HEK293 (cell line): ENCODE measurements around the gene PLPP1.

Experiments used
- CTCF ChIA-PET: fragments of 350-600 bp; formaldehyde crosslinking; extraction: SDS; loops from one replicate; lab custom pipeline; 2021; ENCODE audit warnings: antibody characterized with exemption; lab: Yijun Ruan, JAX
- POLR2A ChIA-PET: fragments of 300-600 bp; formaldehyde crosslinking; extraction: SDS; loops from one replicate; lab custom pipeline; 2020; ENCODE audit warnings: antibody characterized with exemption, inconsistent platforms; lab: Yijun Ruan, JAX
- H3K27ac ChIP-seq: fragments of 200-500 bp; sonication (Bioruptor generic); 2 replicates; pipeline ENCODE4 v1.5.1; 2014; ENCODE audit warnings: low read depth, low read length, control low read depth, inconsistent platforms; ENCODE audit errors: extremely low read depth
- H3K36me3 ChIP-seq, 2 experiments: fragments of 200-500 bp in 1 of 2; sonication (Bioruptor generic) in 1 of 2; 1 replicate in 1 of 2; 2 replicates in 1 of 2; pipeline ENCODE4 v1.5.1; 2014 to 2017; ENCODE audit warnings: inconsistent platforms in 2 of 2, low read length in 2 of 2; ENCODE audit not compliant: control insufficient read depth in 2 of 2, insufficient read depth in 1 of 2
- H3K4me1 ChIP-seq: fragments of 200-500 bp; sonication (Bioruptor generic); 2 replicates; pipeline ENCODE4 v1.5.1; 2014; ENCODE audit warnings: mild to moderate bottlenecking, low read length, inconsistent platforms; ENCODE audit not compliant: control insufficient read depth, insufficient read depth
- H3K4me3 ChIP-seq: 2 replicates; pipeline ENCODE4 v1.5.1; 2011; ENCODE audit warnings: low read depth, mild to moderate bottlenecking, control low read depth, low read length, moderate library complexity
- H3K9me3 ChIP-seq: fragments of 200-500 bp; sonication (Bioruptor generic); 2 replicates; pipeline ENCODE4 v1.5.1; 2014; ENCODE audit warnings: low read depth, low read length, inconsistent platforms; ENCODE audit not compliant: control insufficient read depth, insufficient read depth
- CTCF ChIP-seq: fragments of 450-650 bp; formaldehyde crosslinking; IDR thresholded peaks from 2 replicates; pipeline ENCODE4 v1.5.1; 2016; ENCODE audit warnings: missing biosample characterization, missing genetic modification characterization
- EGR2 ChIP-seq: fragments of 450-650 bp; formaldehyde crosslinking; IDR thresholded peaks from 2 replicates; pipeline ENCODE4 v1.5.1; 2016; ENCODE audit warnings: low read depth, missing biosample characterization, missing genetic modification characterization
- ELK4 ChIP-seq: IDR thresholded peaks from 2 replicates; pipeline ENCODE4 v1.6.1; 2011; ENCODE audit warnings: mild to moderate bottlenecking, low read depth, low read length, borderline replicate concordance
- GFI1B ChIP-seq: fragments of 450-650 bp; formaldehyde crosslinking; IDR thresholded peaks from 2 replicates; pipeline ENCODE4 v1.5.1; 2016; ENCODE audit warnings: missing biosample characterization, missing genetic modification characterization
- KLF1 ChIP-seq: fragments of 450-650 bp; formaldehyde crosslinking; IDR thresholded peaks from 2 replicates; pipeline ENCODE4 v1.5.1; 2016; ENCODE audit warnings: missing biosample characterization, missing genetic modification characterization
- OSR2 ChIP-seq: fragments of 450-650 bp; formaldehyde crosslinking; IDR thresholded peaks from 2 replicates; pipeline ENCODE4 v1.5.1; 2016; ENCODE audit warnings: missing biosample characterization, missing genetic modification characterization
- REST ChIP-seq: fragments of 450-650 bp; formaldehyde crosslinking; IDR thresholded peaks from 2 replicates; pipeline ENCODE4 v1.5.1; 2016; ENCODE audit warnings: missing biosample characterization, missing genetic modification characterization
- SALL2 ChIP-seq: fragments of 450-650 bp; formaldehyde crosslinking; IDR thresholded peaks from 2 replicates; pipeline ENCODE4 v1.5.0; 2017; ENCODE audit warnings: missing biosample characterization, mild to moderate bottlenecking, missing genetic modification characterization, borderline replicate concordance
- SP2 ChIP-seq: fragments of 450-650 bp; formaldehyde crosslinking; IDR thresholded peaks from 2 replicates; pipeline ENCODE4 v1.5.1; 2016; ENCODE audit warnings: missing biosample characterization, missing genetic modification characterization
- SP7 ChIP-seq: fragments of 450-650 bp; formaldehyde crosslinking; IDR thresholded peaks from 2 replicates; pipeline ENCODE4 v1.5.1; 2016; ENCODE audit warnings: missing biosample characterization, missing genetic modification characterization
- TCF7L2 ChIP-seq: IDR thresholded peaks from 2 replicates; pipeline ENCODE4 v1.6.1; 2011; ENCODE audit warnings: low read depth, mild to moderate bottlenecking, inconsistent platforms, low read length, moderate library complexity, borderline replicate concordance
- ZFP69B ChIP-seq: fragments of 450-650 bp; formaldehyde crosslinking; IDR thresholded peaks from 2 replicates; pipeline ENCODE4 v1.5.1; 2016; ENCODE audit warnings: missing biosample characterization, missing genetic modification characterization
- ZNF132 ChIP-seq: fragments of 450-650 bp; formaldehyde crosslinking; IDR thresholded peaks from 2 replicates; pipeline ENCODE4 v1.5.1; 2017; ENCODE audit warnings: missing biosample characterization, missing genetic modification characterization, borderline replicate concordance
- ZNF133 ChIP-seq: fragments of 450-650 bp; formaldehyde crosslinking; IDR thresholded peaks from 2 replicates; pipeline ENCODE4 v1.5.1; 2016; ENCODE audit warnings: missing biosample characterization, missing genetic modification characterization
- ZNF155 ChIP-seq: fragments of 450-650 bp; formaldehyde crosslinking; IDR thresholded peaks from 2 replicates; pipeline ENCODE4 v1.5.1; 2016; ENCODE audit warnings: missing biosample characterization, missing genetic modification characterization
- ZNF221 ChIP-seq: fragments of 450-650 bp; formaldehyde crosslinking; IDR thresholded peaks from 2 replicates; pipeline ENCODE4 v1.5.1; 2017; ENCODE audit warnings: missing biosample characterization, missing genetic modification characterization, borderline replicate concordance
- ZNF266 ChIP-seq: fragments of 450-650 bp; formaldehyde crosslinking; IDR thresholded peaks from 2 replicates; pipeline ENCODE4 v1.5.1; 2016; ENCODE audit warnings: missing biosample characterization, missing genetic modification characterization, low read depth
- ZNF394 ChIP-seq: fragments of 450-650 bp; formaldehyde crosslinking; IDR thresholded peaks from 2 replicates; pipeline ENCODE4 v1.5.1; 2016; ENCODE audit warnings: missing biosample characterization, missing genetic modification characterization, mild to moderate bottlenecking, moderate library complexity, borderline replicate concordance
- ZNF426 ChIP-seq: fragments of 450-650 bp; formaldehyde crosslinking; IDR thresholded peaks from 2 replicates; pipeline ENCODE4 v1.5.1; 2017; ENCODE audit warnings: missing biosample characterization, missing genetic modification characterization, mild to moderate bottlenecking, inconsistent platforms, moderate library complexity
- ZNF514 ChIP-seq: fragments of 450-650 bp; formaldehyde crosslinking; IDR thresholded peaks from 2 replicates; pipeline ENCODE4 v1.5.1; 2016; ENCODE audit warnings: missing biosample characterization, missing genetic modification characterization
- ZNF530 ChIP-seq: fragments of 450-650 bp; formaldehyde crosslinking; IDR thresholded peaks from 2 replicates; pipeline ENCODE4 v1.5.1; 2016; ENCODE audit warnings: low read depth, missing biosample characterization, missing genetic modification characterization
- ZNF548 ChIP-seq: fragments of 450-650 bp; formaldehyde crosslinking; IDR thresholded peaks from 2 replicates; pipeline ENCODE4 v1.5.1; 2016; ENCODE audit warnings: missing biosample characterization, missing genetic modification characterization
- ZNF555 ChIP-seq: fragments of 450-650 bp; formaldehyde crosslinking; conservative IDR thresholded peaks from 2 replicates; pipeline ENCODE4 v1.5.1; 2017; ENCODE audit warnings: missing biosample characterization, mild to moderate bottlenecking, missing genetic modification characterization, inconsistent platforms
- ZNF560 ChIP-seq: fragments of 450-650 bp; formaldehyde crosslinking; IDR thresholded peaks from 2 replicates; pipeline ENCODE4 v1.5.1; 2017; ENCODE audit warnings: missing biosample characterization, missing genetic modification characterization, borderline replicate concordance
- ZNF664 ChIP-seq: fragments of 450-650 bp; formaldehyde crosslinking; IDR thresholded peaks from 2 replicates; pipeline ENCODE4 v1.5.1; 2016; ENCODE audit warnings: missing biosample characterization, missing genetic modification characterization
- ZNF707 ChIP-seq: fragments of 450-650 bp; formaldehyde crosslinking; IDR thresholded peaks from 2 replicates; pipeline ENCODE4 v1.5.1; 2016; ENCODE audit warnings: missing biosample characterization, missing genetic modification characterization
- ZNF768 ChIP-seq: fragments of 450-650 bp; formaldehyde crosslinking; IDR thresholded peaks from 2 replicates; pipeline ENCODE4 v1.5.1; 2018; ENCODE audit warnings: missing biosample characterization, mild to moderate bottlenecking, missing genetic modification characterization
- ZSCAN5A ChIP-seq: fragments of 450-650 bp; formaldehyde crosslinking; IDR thresholded peaks from 2 replicates; pipeline ENCODE4 v1.5.1; 2016; ENCODE audit warnings: missing biosample characterization, missing genetic modification characterization

The PLPP1 gene

GRCh38 chr5:55518831-55519390 is 15.9 kb downstream of the PLPP1 start:
- ChIA-PET POLR2A (no interaction called here), CTCF (no interaction called here)
- TF ChIP-seq ZNF514: no peak
- TF ChIP-seq SP7: 0 out of 2 replicates have a peak, but pooled peaks have one; percentile 48
- peak; percentile 37; the same call in 1 of the 2 replicates for TF ChIP-seq OSR2 (tag by site-specific recombination)
- TF ChIP-seq REST (tag by site-specific recombination): no peak
- Histone ChIP-seq H3K4me3 (no peak overlapping the region), H3K36me3 (no peaks in the 10 kb centered on the region; a peak in 1 of 3 replicates), H3K9me3 (no peaks in the 10 kb centered on the region), H3K4me1 (no peaks in the 10 kb centered on the region; the same call in 1 of the 2 replicates), H3K27ac (no peak overlapping the region)

GRCh38 chr5:55517804-55518203 is 17.0 kb downstream of the PLPP1 start:
- Histone ChIP-seq H3K4me1 (no peaks in the 10 kb centered on the region; the same call in 1 of the 2 replicates), H3K9me3 (no peaks in the 10 kb centered on the region), H3K27ac (no peak overlapping the region), H3K4me3 (no peak overlapping the region), H3K36me3 (no peaks in the 10 kb centered on the region; a peak in 1 of 3 replicates)
- POLR2A ChIA-PET: no interaction called here
- CTCF ChIA-PET: interaction anchor here (0.7 kb wide), 1 partner anchor 159 kb away, joined by 4 read pairs; no protein-coding TSS in a partner anchor
- no peak for TF ChIP-seq ZNF132 (tag by site-specific recombination)
- no peak for TF ChIP-seq EGR2 (tag by site-specific recombination)
- no peak for TF ChIP-seq ZNF155 (tag by site-specific recombination)
- no peak for TF ChIP-seq ZNF530 (tag by site-specific recombination)
- no peak for TF ChIP-seq ZNF560 (tag by site-specific recombination)
- no peak for TF ChIP-seq ZNF221 (tag by site-specific recombination)
- 0 out of 2 replicates have a peak, but pooled peaks have one; percentile 37 for TF ChIP-seq GFI1B
- no peak for TF ChIP-seq TCF7L2
- no peak for TF ChIP-seq ZNF555
- no peak for TF ChIP-seq ZNF548 (tag by site-specific recombination)
- no peak for TF ChIP-seq ZSCAN5A
- TF ChIP-seq SP7: 0 out of 2 replicates have a peak, but pooled peaks have one; percentile 47
- no peak for TF ChIP-seq ZNF664 (tag by site-specific recombination)
- no peak for TF ChIP-seq SP2
- TF ChIP-seq SALL2 (tag by site-specific recombination): no peak
- no peak for TF ChIP-seq ZNF394 (tag by site-specific recombination)
- TF ChIP-seq KLF1: peak; percentile 99
- TF ChIP-seq ZNF133 (tag by site-specific recombination): no peak
- TF ChIP-seq OSR2 (tag by site-specific recombination): peak; percentile 95
- TF ChIP-seq ZNF266 (tag by site-specific recombination): no peak
- no peak for TF ChIP-seq CTCF (tag by site-specific recombination)
- no peak for TF ChIP-seq ZNF426 (tag by site-specific recombination)
- no peak for TF ChIP-seq ZNF707 (tag by site-specific recombination)
- TF ChIP-seq ELK4: no peak
- TF ChIP-seq ZNF768: no peak
- no peak for TF ChIP-seq ZFP69B (tag by site-specific recombination)
